Gastrocnemius medialis (tissue), 4 donors: ENCODE results near the gene CDC123. TPM values are rescaled to one million over a fixed set of nuclear protein-coding genes. Genes with fewer than 3 reads are reported as not detected.

ENCODE experiments used
- ATAC-seq, 2 donors: fragments of 150-250 bp; one replicate each; pipeline ENCODE4 v1.9.1; 2016
- DNase-seq, 2 donors: peaks; one replicate each; pipeline ENCODE4 v3.0.0-alpha.2; 2019
- H3K27ac ChIP-seq, 4 donors: fragments of 200-600 bp; sonication (generic); 1 replicate in 1 of 4; 2 replicates in 3 of 4; pipeline ENCODE4 v1.5.1; 2016 to 2018; ENCODE audit warnings: mild to moderate bottlenecking in 2 of 4, moderate library complexity in 1 of 4
- H3K27me3 ChIP-seq, 3 donors: fragments of 200-600 bp; sonication (generic) in 2 of 3; 1 replicate in 1 of 3; 2 replicates in 2 of 3; pipeline versions ENCODE4 v1.5.1 to v1.6.0; 2016 to 2019; ENCODE audit warnings: mild to moderate bottlenecking in 1 of 3, moderate library complexity in 1 of 3
- H3K36me3 ChIP-seq, 2 donors: fragments of 200-600 bp; sonication (generic) in 1 of 2; one replicate each; pipeline ENCODE4 v1.5.1; 2017 to 2018
- H3K4me1 ChIP-seq, 2 donors: fragments of 200-600 bp; sonication (generic) in 1 of 2; one replicate each; pipeline ENCODE4 v1.5.1; 2016 to 2017; ENCODE audit warnings: mild to moderate bottlenecking in 2 of 2
- H3K4me3 ChIP-seq, 4 donors: fragments of 200-600 bp; sonication (generic) in 3 of 4; 1 replicate in 1 of 4; 2 replicates in 3 of 4; pipeline ENCODE4 v1.5.1; 2016 to 2019; ENCODE audit warnings: mild to moderate bottlenecking in 2 of 4
- H3K9me3 ChIP-seq, 3 donors: fragments of 200-600 bp; sonication (generic) in 2 of 3; 1 replicate in 1 of 3; 2 replicates in 2 of 3; pipeline ENCODE4 v1.5.1; 2016 to 2019
- CTCF ChIP-seq, 5 experiments: fragments of 450-650 bp in 3 of 5; fragments of 200-600 bp in 2 of 5; sonication (generic) in 2 of 5; IDR thresholded peaks in 4 of 5; conservative IDR thresholded peaks in 1 of 5; 1 replicate in 4 of 5; 2 replicates in 1 of 5; pipeline ENCODE4 v1.5.1; 2016 to 2019; ENCODE audit warnings: antibody characterized with exemption in 5 of 5, mild to moderate bottlenecking in 3 of 5, moderate library complexity in 3 of 5
- POLR2A ChIP-seq, 2 donors: fragments of 450-650 bp; IDR thresholded peaks; one replicate each; pipeline ENCODE4 v1.6.1; 2017; ENCODE audit warnings: antibody characterized with exemption in 2 of 2, mild to moderate bottlenecking in 2 of 2, moderate library complexity in 2 of 2
- in situ Hi-C, 4 donors: fragments of 200-750 bp; cut with MboI; loops; one replicate each; pipeline versions ENCODE4 v1.15.0 to v1.8.0; 2017; ENCODE audit warnings: low sequenced_read_pairs in 4 of 4
- intact Hi-C: fragments of 100-400 bp; cut with DNase I; formaldehyde crosslinking; loops from one replicate; pipeline ENCODE4 v1.15.1; 2023; ENCODE audit warnings: low total_unique reads
- total RNA-seq, 4 donors: library from RNA; depleted of rRNA; stranded (reverse); fragments of >200 nt; gene quantifications; one replicate each; pipeline versions ENCODE4 v1.1.0 to v1.2.3, GENCODE V29; 2016

CDC123 gene
- total RNA-seq, 4 donors from 2014 or later, result 31.0 to 54.3 (median 37.9) TPM

- peak in 1 of 2 donors; percentile 46 for DNase-seq
- Histone ChIP-seq H3K9me3 (no peaks in the 10 kb centered on the region), H3K4me1 (peaks cover 22 to 26% of the 10 kb centered on the region in 2 donors), H3K36me3 (peaks cover 0 to 10% of the 10 kb centered on the region in 2 donors), H3K27me3 (no peaks in the 10 kb centered on the region), H3K27ac (peak overlapping the region; percentile 84 to 98 (median 94)), H3K4me3 (peak overlapping the region; percentile 72 to 96 (median 90))
- TF ChIP-seq POLR2A (IDR thresholded peaks at IDR 0.05), result no peak
- TF ChIP-seq CTCF (IDR thresholded peaks at IDR 0.05 in 4 of 5, conservative IDR thresholded peaks at IDR 0.05 in 1 of 5), result no peak
- ATAC-seq, result peak; percentile 25 to 47
- in situ Hi-C loops, result no loop called here
- intact Hi-C loops, result loop anchor here (1.0 to 10.0 kb wide), 3 partner anchors 68 to 440 kb away; partner anchors contain the start of gene SEC61A2
Observed at GRCh38 chr10:12194752-12195271, 1.2 kb upstream of the CDC123 start.

- intact Hi-C loops (loop anchor here (1.0 to 10.0 kb wide), 3 partner anchors 68 to 440 kb away; partner anchors contain the start of gene SEC61A2), in situ Hi-C loops (no loop called here)
- Histone ChIP-seq H3K4me1 (peaks cover 22 to 26% of the 10 kb centered on the region in 2 donors), H3K27me3 (no peaks in the 10 kb centered on the region), H3K4me3 (peak overlapping the region; percentile 72 to 96 (median 90)), H3K27ac (peak overlapping the region; percentile 84 to 98 (median 94)), H3K9me3 (no peaks in the 10 kb centered on the region), H3K36me3 (peaks cover 0 to 11% of the 10 kb centered on the region in 2 donors)
- TF ChIP-seq POLR2A (IDR thresholded peaks at IDR 0.05) (no peak), CTCF (IDR thresholded peaks at IDR 0.05 in 4 of 5, conservative IDR thresholded peaks at IDR 0.05 in 1 of 5) (no peak)
- ATAC-seq (peak; percentile 31 to 39), DNase-seq (no peak)
Observed at GRCh38 chr10:12195281-12195602, 746 bp upstream of the CDC123 start.

- ATAC-seq (no peak), DNase-seq (no peak)
- in situ Hi-C loops (no loop called here), intact Hi-C loops (loop anchor here (5.0 to 10.0 kb wide), 2 partner anchors 69 to 442 kb away; partner anchors contain the start of gene SEC61A2)
- Histone ChIP-seq H3K27ac (peak overlapping the region; percentile 84 to 98 (median 94)), H3K27me3 (no peaks in the 10 kb centered on the region), H3K36me3 (peaks cover 0 to 20% of the 10 kb centered on the region in 2 donors), H3K4me3 (peak overlapping the region; percentile 72 to 96 (median 90)), H3K4me1 (peaks cover 22 to 26% of the 10 kb centered on the region in 2 donors), H3K9me3 (no peaks in the 10 kb centered on the region)
- TF ChIP-seq POLR2A (IDR thresholded peaks at IDR 0.05) (no peak), CTCF (IDR thresholded peaks at IDR 0.05 in 4 of 5, conservative IDR thresholded peaks at IDR 0.05 in 1 of 5) (no peak)
Observed at GRCh38 chr10:12196531-12197211, 683 bp downstream of the CDC123 start.

- ATAC-seq (no peak), DNase-seq (no peak)
- in situ Hi-C loops, result no loop called here
- no peak overlapping the region for H3K4me3 ChIP-seq
- peaks cover 22 to 26% of the 10 kb centered on the region in 2 donors for H3K4me1 ChIP-seq
- no peak for TF ChIP-seq POLR2A (IDR thresholded peaks at IDR 0.05)
- no peak for TF ChIP-seq CTCF (IDR thresholded peaks at IDR 0.05 in 4 of 5, conservative IDR thresholded peaks at IDR 0.05 in 1 of 5)
- no peaks in the 10 kb centered on the region for H3K9me3 ChIP-seq
- no peak overlapping the region for H3K27ac ChIP-seq
- peaks cover 0 to 25% of the 10 kb centered on the region in 2 donors for H3K36me3 ChIP-seq
- H3K27me3 ChIP-seq, result no peaks in the 10 kb centered on the region
- intact Hi-C loops, result loop anchor here (5.0 to 10.0 kb wide), 2 partner anchors 71 to 443 kb away; partner anchors contain the start of gene SEC61A2
Observed at GRCh38 chr10:12198156-12198555, 2.2 kb downstream of the CDC123 start.
